Fibroblast of lung (primary cell): ENCODE data around the gene FAM222B. TPM values are rescaled to one million over a fixed set of nuclear protein-coding genes. Genes with fewer than 3 reads are reported as not detected.
A peak's percentile ranks its signal among the peaks of the same experiment; 100 is the strongest.

Source experiments
- DNase-seq, 2 donors: peaks; one replicate each; pipeline versions ENCODE4 v3.0.0 to v3.0.0-alpha.2; 2010; ENCODE audit warnings: low read depth in 2 of 2
- H2AFZ ChIP-seq: 2 replicates; pipeline ENCODE4 v1.5.1; 2012; ENCODE audit warnings: low read length, control low read depth, inconsistent platforms
- H3K27ac ChIP-seq: 2 replicates; pipeline ENCODE4 v1.5.1; 2011; ENCODE audit warnings: low read length, control low read depth; ENCODE audit not compliant: insufficient read depth
- H3K27me3 ChIP-seq: 2 replicates; pipeline ENCODE4 v1.5.1; 2011; ENCODE audit warnings: mild to moderate bottlenecking, low read length; ENCODE audit not compliant: control insufficient read depth, insufficient read depth
- H3K36me3 ChIP-seq: 2 replicates; pipeline ENCODE4 v1.5.1; 2011; ENCODE audit warnings: low read length; ENCODE audit not compliant: control insufficient read depth, insufficient read depth
- H3K4me1 ChIP-seq: 2 replicates; pipeline ENCODE4 v1.5.1; 2011; ENCODE audit warnings: low read length; ENCODE audit not compliant: control insufficient read depth, insufficient read depth; ENCODE audit errors: extremely low read depth
- H3K4me2 ChIP-seq: 2 replicates; pipeline ENCODE4 v1.5.1; 2011; ENCODE audit warnings: low read length, control low read depth; ENCODE audit not compliant: insufficient read depth; ENCODE audit errors: extremely low read depth
- H3K4me3 ChIP-seq, 4 experiments: fragments of 200-600 bp in 1 of 4; sonication (generic) in 1 of 4; replicated peaks in 1 of 4; 2 replicates each; pipeline ENCODE4 v1.5.1; 2011 to 2016; ENCODE audit warnings: low read length in 4 of 4, low read depth in 3 of 4, mild to moderate bottlenecking in 3 of 4, control low read depth in 2 of 4, inconsistent platforms in 1 of 4, mixed read lengths in 1 of 4; ENCODE audit not compliant: insufficient read depth in 1 of 4; ENCODE audit errors: control extremely low read depth in 1 of 4
- H3K79me2 ChIP-seq: 2 replicates; pipeline ENCODE4 v1.5.1; 2012; ENCODE audit warnings: mild to moderate bottlenecking, low read length, inconsistent platforms; ENCODE audit not compliant: control insufficient read depth, insufficient read depth
- H3K9ac ChIP-seq: 2 replicates; pipeline ENCODE4 v1.5.1; 2011; ENCODE audit warnings: mild to moderate bottlenecking, low read length, control low read depth; ENCODE audit not compliant: insufficient read depth
- H3K9me3 ChIP-seq: 2 replicates; pipeline ENCODE4 v1.5.1; 2012; ENCODE audit warnings: low read depth, low read length; ENCODE audit not compliant: control insufficient read depth, insufficient read depth
- H4K20me1 ChIP-seq: 2 replicates; pipeline ENCODE4 v1.5.1; 2011; ENCODE audit warnings: low read length; ENCODE audit not compliant: control insufficient read depth, insufficient read depth; ENCODE audit errors: extremely low read depth
- CTCF ChIP-seq, 2 donors: IDR thresholded peaks in 1 of 2; conservative IDR thresholded peaks in 1 of 2; 1 replicate in 1 of 2; 2 replicates in 1 of 2; pipeline ENCODE4 v1.5.1; 2011 to 2012; ENCODE audit warnings: low read length in 2 of 2, control low read depth in 1 of 2, inconsistent platforms in 1 of 2, low read depth in 1 of 2, mild to moderate bottlenecking in 1 of 2
- EZH2 ChIP-seq: IDR thresholded peaks from 2 replicates; pipeline ENCODE4 v1.5.1; 2012; ENCODE audit warnings: low read length, control low read depth, mild to moderate bottlenecking; ENCODE audit errors: missing control alignments
- polyA plus RNA-seq, 2 donors: library from polyadenylated mRNA; depleted of rRNA in 1 of 2; stranded (reverse) in 1 of 2; unstranded in 1 of 2; fragments of >200 nt; gene quantifications; 2 replicates each; pipeline ENCODE4 v1.2.1, GENCODE V29; 2011 to 2012; ENCODE audit warnings: missing spikeins in 1 of 2
- total RNA-seq: library from RNA; depleted of rRNA; stranded (reverse); fragments of >200 nt; gene quantifications from 2 replicates; pipeline ENCODE4 v1.2.1, GENCODE V29; 2014

The FAM222B gene
- total and polyA plus RNA-seq, 2 donors (not counting 1 experiment from before 2014, with no cell fraction given) = 2.8 to 9.0 TPM

- no peak overlapping the region for H3K27ac ChIP-seq
- no peaks in the 10 kb centered on the region for H3K27me3 ChIP-seq
- no peak for DNase-seq
- no peak overlapping the region for H3K4me3 ChIP-seq
- H3K4me2 ChIP-seq = no peak overlapping the region
- no peak overlapping the region for H3K9ac ChIP-seq
- no peak overlapping the region for H2AFZ ChIP-seq
- H3K4me1 ChIP-seq = peaks cover 9% of the 10 kb centered on the region
- TF ChIP-seq CTCF (conservative IDR thresholded peaks at IDR 0.05 in 1 of 2, IDR thresholded peaks at IDR 0.05 in 1 of 2; ENCODE audit: low read depth in 1 of 2, low read length in 2 of 2) (no peak), EZH2 (no peak)
- peaks cover 27% of the 10 kb centered on the region for H3K36me3 ChIP-seq
- H4K20me1 ChIP-seq = no peaks in the 10 kb centered on the region
- H3K79me2 ChIP-seq = peaks cover 25% of the 10 kb centered on the region
- no peaks in the 10 kb centered on the region for H3K9me3 ChIP-seq
These were observed 129.7 kb downstream of the FAM222B start for GRCh38 chr17:28712705-28713415.

- H3K27ac ChIP-seq = peak overlapping the region; percentile 90
- no peaks in the 10 kb centered on the region for H4K20me1 ChIP-seq
- no peak overlapping the region for H2AFZ ChIP-seq
These were observed 130.4 kb downstream of the FAM222B start for GRCh38 chr17:28712032-28712704.

More at GRCh38 chr17:28712032-28712704, 130.4 kb downstream of the FAM222B start:
- no peak for DNase-seq
- Histone ChIP-seq H3K4me3 (peak overlapping the region in 1 of 4 experiments; percentile 62), H3K36me3 (peaks cover 27% of the 10 kb centered on the region), H3K4me2 (peak overlapping the region; percentile 64), H3K9me3 (no peaks in the 10 kb centered on the region), H3K9ac (peak overlapping the region; percentile 11), H3K79me2 (peaks cover 22% of the 10 kb centered on the region), H3K27me3 (no peaks in the 10 kb centered on the region), H3K4me1 (peaks cover 9% of the 10 kb centered on the region)
- TF ChIP-seq EZH2 (no peak), CTCF (conservative IDR thresholded peaks at IDR 0.05 in 1 of 2, IDR thresholded peaks at IDR 0.05 in 1 of 2; ENCODE audit: low read depth in 1 of 2, low read length in 2 of 2) (no peak)
